AG09309 (cell line): ENCODE data around the gene SPRY1.
A peak's percentile ranks its signal among the peaks of the same experiment; 100 is the strongest.

ENCODE experiments used
- DNase-seq: peaks from one replicate; pipeline ENCODE4 v3.0.0-alpha.2; 2010; ENCODE audit warnings: low read depth
- H3K4me3 ChIP-seq: 2 replicates; pipeline ENCODE4 v1.5.1; 2011; ENCODE audit warnings: mild to moderate bottlenecking, low read depth, low read length, moderate library complexity; ENCODE audit not compliant: control insufficient read depth
- CTCF ChIP-seq: IDR thresholded peaks from 2 replicates; pipeline ENCODE4 v1.5.1; 2011; ENCODE audit warnings: mild to moderate bottlenecking, low read depth, low read length, inconsistent platforms; ENCODE audit not compliant: insufficient read depth, control insufficient read depth; ENCODE audit errors: missing control alignments

SPRY1 gene

GRCh38 chr4:123449362-123449761 lies 52.8 kb downstream of the SPRY1 start:
- no peak for TF ChIP-seq CTCF
- DNase-seq = no peak
- H3K4me3 ChIP-seq = no peak overlapping the region

- TF ChIP-seq CTCF = no peak
- DNase-seq = peak; percentile 5
- no peak overlapping the region for H3K4me3 ChIP-seq
Measured at GRCh38 chr4:123449780-123450179, 53.2 kb downstream of the SPRY1 start.

- no peak for DNase-seq
- H3K4me3 ChIP-seq = no peak overlapping the region
- no peak for TF ChIP-seq CTCF
Measured at GRCh38 chr4:123450393-123450792, 53.8 kb downstream of the SPRY1 start.

- DNase-seq = peak; percentile 42
- no peak for TF ChIP-seq CTCF
- H3K4me3 ChIP-seq = no peak overlapping the region
Measured at GRCh38 chr4:123452616-123453015, 56.0 kb downstream of the SPRY1 start.

GRCh38 chr4:123453061-123453680 lies 56.6 kb downstream of the SPRY1 start:
- H3K4me3 ChIP-seq = no peak overlapping the region
- no peak for TF ChIP-seq CTCF
- DNase-seq = no peak
